ENCODE measurements around the gene ROGDI. TPM values are rescaled to one million over a fixed set of nuclear protein-coding genes. Genes with fewer than 3 reads are reported as not detected.
"Not testable (repeated sequence)": the region's sequence is repeated elsewhere in the genome, so short reads cannot be mapped to it uniquely, and the experiment has no call there.

The ROGDI gene
- total RNA-seq, 1 donor from 2014 or later: 7.0 TPM

- intact Hi-C loops (cut with micrococcal nuclease): no loop called here
These were observed 7.1 kb downstream of the ROGDI start, which contains the start of gene SMIM22 for GRCh38 chr16:4795181-4795827. TSS of gene SMIM22 (plus strand) at chr16:4795369. CDS start at chr16:4795735, 366 bp downstream.

DNA sequence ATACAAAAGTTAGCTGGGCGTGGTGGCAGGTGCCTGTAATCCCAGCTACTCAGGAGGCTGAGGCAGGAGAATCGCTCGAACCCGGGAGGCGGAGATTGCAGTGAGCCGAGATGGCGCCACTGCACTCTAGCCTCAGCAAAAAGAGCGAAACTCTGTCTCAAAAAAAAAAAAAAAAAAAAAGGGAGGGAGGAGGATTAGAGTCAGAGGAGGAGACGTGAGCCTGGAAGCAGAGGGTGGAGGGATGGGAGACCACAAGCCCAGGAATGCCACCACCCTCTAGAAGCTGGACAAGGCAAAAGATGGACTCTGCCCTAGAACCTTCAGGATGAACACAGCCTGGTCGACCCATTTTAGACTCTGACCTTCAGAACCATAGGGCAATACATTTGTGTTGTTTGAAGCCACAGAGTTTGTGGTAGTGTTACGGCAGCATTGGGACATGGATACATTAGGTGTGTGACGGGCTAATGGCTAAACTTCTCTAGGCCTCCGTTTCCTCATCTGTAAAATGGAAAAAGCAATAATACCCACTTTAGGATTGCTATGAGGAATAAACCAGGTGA, 9.4 kb downstream of the ROGDI start:
- intact Hi-C loops (cut with micrococcal nuclease): no loop called here

GRCh38 chr16:4790871-4791270, 11.6 kb downstream of the ROGDI start:
- intact Hi-C loops (cut with micrococcal nuclease): no loop called here

DNA sequence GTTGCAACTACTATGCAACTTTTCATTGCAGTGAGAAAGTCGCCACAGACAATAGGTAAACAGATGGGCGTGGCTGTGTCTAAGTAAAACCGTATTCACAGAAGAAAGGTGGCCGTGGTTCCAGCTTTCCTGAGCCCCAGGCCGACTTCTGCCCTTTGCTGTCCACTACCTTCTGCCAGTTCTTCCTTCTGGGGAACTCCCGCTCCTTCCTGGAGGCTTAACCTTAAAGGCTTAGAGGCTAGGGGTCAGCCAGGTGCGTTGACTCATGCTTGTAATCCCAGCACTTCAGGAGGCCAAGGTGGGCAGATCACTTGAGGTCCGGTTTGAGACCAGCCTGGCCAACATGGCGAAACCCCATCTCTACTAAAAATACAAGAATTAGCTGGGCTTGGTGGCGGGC, 12.2 kb downstream of the ROGDI start:
- intact Hi-C loops (cut with micrococcal nuclease): no loop called here

DNA sequence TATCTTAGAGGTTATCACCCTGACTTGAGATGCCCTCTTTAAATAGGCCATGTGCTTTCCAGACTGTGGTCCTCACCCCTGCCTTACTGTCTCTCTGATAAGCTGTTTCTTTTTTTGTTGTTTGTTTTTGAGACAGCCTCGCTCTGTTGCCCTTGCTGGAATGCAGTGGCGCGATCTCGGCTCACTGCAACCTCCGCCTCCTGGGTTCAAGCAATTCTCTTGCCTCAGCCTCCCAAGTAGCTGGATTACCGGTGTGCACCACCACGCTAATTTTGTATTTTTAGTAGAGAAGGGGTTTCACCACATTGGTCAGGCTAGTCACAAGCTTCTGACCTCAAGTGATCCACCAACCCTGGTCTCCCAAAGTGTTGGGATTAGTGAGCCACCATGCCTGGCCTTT, 13.5 kb downstream of the ROGDI start:
- intact Hi-C loops (cut with micrococcal nuclease): no loop called here

DNA sequence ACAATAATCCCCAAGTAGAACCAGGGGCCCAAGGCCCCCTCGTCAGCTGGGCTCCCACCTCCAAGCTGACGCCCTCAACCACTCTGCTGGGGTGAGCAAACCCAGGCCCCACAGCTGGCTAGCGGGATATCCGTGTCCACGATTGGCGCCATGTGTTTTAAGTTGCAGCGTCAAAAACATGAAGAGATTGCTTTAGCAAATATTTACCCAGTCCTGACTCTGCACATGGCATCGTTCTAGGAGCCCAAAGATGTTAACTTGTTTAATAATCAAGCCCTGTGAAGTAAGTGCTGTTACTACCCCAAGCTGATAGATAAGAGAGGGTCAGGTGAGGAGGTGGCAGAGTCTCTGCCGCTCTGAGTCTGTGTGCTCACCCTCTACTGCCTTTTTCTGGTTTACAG, 13.9 kb downstream of the ROGDI start:
- intact Hi-C loops (cut with micrococcal nuclease): no loop called here

- intact Hi-C loops (cut with micrococcal nuclease): no loop called here
These were observed 14.6 kb downstream of the ROGDI start, which contains the start of gene SEPTIN12 for GRCh38 chr16:4787627-4788482. TSS of gene SEPTIN12 (minus strand) at chr16:4788345. CDS start at chr16:4787645, 700 bp downstream.

DNA sequence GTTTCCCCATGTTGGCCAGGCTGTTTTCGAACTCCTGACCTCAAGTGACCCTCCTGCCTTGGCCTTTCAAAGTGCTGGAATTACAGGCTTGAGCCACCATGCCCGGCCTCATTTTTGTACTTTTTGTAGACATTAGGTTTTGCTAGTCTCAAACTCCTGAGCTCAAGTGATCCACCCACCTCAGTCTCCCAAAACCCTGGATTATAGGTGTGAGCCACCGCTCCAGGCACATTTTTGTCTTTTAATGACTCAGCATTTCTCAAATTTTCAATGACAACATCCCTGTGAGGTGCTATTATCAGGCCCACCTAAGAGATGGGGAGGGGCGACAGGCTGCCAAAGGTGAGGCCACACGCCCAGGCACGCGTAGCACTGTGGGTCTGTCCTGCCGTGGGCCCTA, 15.4 kb downstream of the ROGDI start:
- intact Hi-C loops (cut with micrococcal nuclease): no loop called here

DNA sequence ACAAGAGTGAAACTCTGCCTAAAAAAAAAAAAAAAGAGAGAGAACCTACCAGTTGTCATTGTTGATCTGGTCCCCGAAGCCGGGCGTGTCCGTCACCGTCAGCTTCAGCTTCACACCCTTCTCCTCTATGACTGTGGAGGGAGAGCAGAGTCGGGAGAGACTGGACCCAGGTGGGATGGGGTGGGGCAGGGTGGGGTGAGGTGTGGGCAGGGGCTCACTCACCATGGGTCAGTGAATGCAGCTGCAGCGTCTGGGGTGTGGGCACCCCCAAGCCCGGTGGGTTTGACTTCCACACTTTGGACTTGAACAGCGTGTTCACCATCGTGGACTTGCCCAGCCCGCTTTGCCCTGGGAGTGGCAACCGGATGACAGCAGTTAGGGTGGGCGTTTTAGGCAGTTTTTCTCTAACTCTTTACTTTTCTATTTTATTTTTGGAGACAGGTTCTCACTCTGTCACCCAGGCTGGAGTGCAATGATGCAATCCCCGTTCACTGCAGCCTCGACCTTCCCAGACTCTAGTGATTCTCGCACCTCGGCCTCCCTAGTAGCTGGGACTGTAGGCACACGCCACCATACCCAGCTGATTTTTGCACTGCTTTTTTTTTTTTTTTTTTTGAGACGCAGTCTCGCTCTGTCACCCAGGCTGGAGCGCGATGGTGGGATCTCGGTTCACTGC, 16.5 kb downstream of the ROGDI start:
- intact Hi-C loops (cut with micrococcal nuclease): no loop called here

DNA sequence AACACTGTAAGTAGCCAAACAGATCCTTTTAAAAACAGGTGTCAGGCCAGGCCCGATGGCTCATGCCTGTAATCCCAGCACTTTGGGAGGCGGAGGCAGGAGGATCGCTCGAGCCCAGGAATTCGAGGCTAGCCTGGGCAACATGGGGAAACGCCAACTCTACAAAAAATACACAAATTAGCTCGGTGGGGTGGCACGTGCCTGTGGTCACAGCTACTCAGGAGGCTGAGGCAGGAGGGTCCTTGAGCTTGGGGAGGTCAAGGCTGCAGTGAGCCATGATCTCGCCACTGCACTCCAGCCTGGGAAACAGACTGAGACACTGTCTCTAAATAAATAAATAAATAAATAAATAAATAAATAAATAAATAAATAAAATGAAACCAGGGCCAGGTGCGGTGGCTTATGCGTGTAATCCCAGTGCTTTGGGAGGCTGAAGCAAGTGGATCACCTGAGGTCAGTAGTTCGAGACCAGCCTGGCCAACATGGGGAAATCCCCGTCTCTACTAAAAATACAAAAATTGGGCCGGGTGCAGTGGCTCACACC, 17.9 kb downstream of the ROGDI start:
- intact Hi-C loops (cut with micrococcal nuclease): not testable (repeated sequence)

GRCh38 chr16:4783951-4784336, 18.5 kb downstream of the ROGDI start:
- intact Hi-C loops (cut with micrococcal nuclease): no loop called here

DNA sequence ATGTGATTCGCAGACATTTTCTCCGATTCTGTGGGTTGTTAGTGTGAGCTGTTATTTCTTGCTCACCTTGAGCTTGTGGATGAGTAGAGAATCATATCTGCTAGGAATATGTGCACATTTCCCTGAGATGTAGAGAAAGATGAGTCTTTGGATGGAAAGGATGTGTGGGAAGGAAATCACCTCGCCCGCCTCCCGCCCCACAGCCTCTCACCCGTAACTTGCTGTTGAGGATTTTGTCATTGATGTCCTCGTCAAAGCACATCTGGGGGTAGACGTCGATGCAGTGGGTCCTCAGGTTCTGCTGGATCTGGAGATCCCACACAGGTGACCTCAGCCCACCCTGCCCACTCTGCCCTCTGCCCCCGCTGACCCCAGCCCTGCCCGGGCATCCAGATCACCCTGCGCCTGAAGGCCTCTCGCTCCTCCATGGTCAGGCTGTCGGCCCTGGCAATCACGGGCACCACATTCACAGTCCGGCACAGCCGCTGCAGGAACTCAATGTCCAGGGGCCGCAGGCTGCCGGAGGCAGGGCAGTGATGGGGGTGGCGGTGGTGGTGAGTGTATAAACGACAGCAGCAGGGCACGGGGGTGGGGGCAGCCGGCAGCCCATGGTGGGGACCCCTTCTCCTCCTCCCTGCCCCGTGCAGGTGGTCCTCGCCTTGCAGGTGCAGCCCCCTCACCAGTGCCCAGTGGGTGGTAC, 19.0 kb downstream of the ROGDI start:
- intact Hi-C loops (cut with micrococcal nuclease): no loop called here

GRCh38 chr16:4780235-4780634, 22.2 kb downstream of the ROGDI start:
- intact Hi-C loops (cut with micrococcal nuclease): no loop called here

- intact Hi-C loops (cut with micrococcal nuclease): no loop called here
These were observed 24.4 kb downstream of the ROGDI start for GRCh38 chr16:4778050-4778392.

- intact Hi-C loops (cut with micrococcal nuclease): no loop called here
These were observed 24.9 kb downstream of the ROGDI start for GRCh38 chr16:4777339-4778049.

DNA sequence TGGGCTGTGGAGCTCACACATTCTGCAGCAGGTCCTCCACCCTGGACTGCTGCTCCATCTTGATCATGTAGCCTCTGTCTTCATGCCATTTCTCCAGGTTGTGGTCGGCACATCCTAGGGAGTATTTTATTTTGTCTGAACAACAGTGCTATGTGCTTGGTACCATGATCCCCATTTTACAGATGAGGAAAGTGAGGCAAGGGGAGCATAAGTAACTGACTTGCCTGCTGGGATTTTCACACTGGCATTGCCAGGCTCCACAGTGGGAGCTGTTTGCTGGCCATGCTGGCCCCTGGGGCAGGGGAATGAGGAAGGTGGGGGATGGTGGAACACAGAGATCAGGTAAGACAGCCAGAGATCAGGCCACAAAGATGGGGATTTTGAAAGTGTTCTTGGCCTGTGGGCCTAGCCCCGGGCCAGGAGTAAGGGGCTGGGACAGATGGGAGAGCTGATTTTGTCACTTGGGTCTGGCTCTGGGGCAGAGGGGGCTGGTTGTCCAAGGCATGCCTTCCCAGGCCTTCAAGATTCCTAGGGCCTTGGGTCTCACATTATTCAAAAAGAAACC, 26.2 kb downstream of the ROGDI start:
- intact Hi-C loops (cut with micrococcal nuclease): no loop called here

DNA sequence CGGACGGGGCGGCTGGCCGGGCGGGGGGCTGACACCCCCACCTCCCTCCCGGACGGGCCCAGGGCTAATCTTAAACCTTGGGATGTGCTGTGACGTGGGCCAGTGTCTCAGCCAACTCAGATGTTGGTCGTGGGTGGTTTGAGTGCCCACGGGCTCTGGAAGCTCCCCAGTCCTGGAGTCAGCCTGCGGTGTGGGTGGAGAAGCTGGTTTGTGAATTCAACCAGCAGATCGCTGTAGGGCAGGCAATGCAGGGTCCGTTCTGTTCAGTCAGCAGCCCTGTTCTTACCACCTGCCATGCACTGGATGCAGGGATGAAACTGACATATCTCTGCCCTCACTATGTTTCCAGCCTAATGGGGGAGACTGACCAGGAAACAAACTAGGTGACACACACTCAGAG, 27.4 kb downstream of the ROGDI start:
- intact Hi-C loops (cut with micrococcal nuclease): no loop called here

- intact Hi-C loops (cut with micrococcal nuclease): no loop called here
These were observed 30.1 kb downstream of the ROGDI start for GRCh38 chr16:4772351-4772750.

DNA sequence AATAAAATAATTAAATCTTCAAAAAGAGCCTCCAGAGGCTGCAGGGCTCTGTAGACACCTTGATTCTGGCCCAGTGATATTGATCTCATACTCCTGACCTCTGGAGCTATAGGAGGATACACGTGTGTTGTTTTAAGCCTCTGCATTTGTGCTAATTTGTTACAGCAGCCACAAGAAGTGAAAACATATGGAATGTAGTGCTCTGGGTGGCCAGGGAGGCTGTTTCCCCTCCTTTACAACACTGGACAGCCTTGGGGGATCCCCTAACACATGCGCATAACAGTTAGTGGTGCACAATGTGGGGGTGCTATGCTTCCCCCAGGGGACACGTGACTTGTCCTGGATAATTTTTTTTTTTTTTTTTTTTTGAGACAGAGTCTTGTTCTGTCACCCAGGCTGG, 30.8 kb downstream of the ROGDI start:
- intact Hi-C loops (cut with micrococcal nuclease): no loop called here

DNA sequence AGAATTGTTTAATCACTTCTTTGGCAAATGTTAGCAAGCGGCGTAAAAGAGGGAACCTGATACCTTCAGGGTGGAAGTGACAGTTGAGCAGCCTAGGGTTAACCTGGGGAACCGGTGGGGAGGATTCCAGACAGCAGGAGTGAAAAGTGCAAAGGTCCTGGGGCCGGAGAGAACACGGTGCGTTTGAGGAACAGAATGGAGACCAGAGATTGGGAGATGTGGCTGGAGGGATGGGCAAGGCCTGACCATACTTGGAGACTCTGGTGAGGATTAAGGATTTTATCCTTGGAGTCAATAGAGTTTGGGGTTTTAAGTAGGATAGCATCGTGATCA, 33.2 kb downstream of the ROGDI start:
- intact Hi-C loops (cut with micrococcal nuclease): loop anchor here (10.0 kb wide), 1 partner anchor 154 kb away; the partner anchor contains the start of gene UBALD1

Data from T-helper 2 cell treated with Interferon-gamma antibody and Interleukin-4, amounts not matched to agents 100 ng/mL and 5 ng/mL, for 36 hours (primary cell).